HUES6 (cell line): ENCODE measurements around the gene PGAP2.
"Not testable (repeated sequence)": the region's sequence is repeated elsewhere in the genome, so short reads cannot be mapped to it uniquely, and the experiment has no call there.

Experiments
- H3K27ac ChIP-seq: 2 replicates; pipeline ENCODE4 v1.7.0; 2013; ENCODE audit warnings: low read depth, mild to moderate bottlenecking, low read length, inconsistent platforms
- H3K27me3 ChIP-seq: 2 replicates; pipeline ENCODE4 v1.6.1; 2013; ENCODE audit warnings: low read length; ENCODE audit not compliant: control insufficient read depth, insufficient read depth
- H3K36me3 ChIP-seq: 2 replicates; pipeline ENCODE4 v1.6.1; 2013; ENCODE audit warnings: low read length; ENCODE audit not compliant: control insufficient read depth, insufficient read depth
- H3K4me1 ChIP-seq: 2 replicates; pipeline ENCODE4 v1.6.1; 2013; ENCODE audit warnings: low read length; ENCODE audit not compliant: control insufficient read depth, insufficient read depth
- H3K4me3 ChIP-seq: 2 replicates; pipeline ENCODE4 v1.5.1; 2013; ENCODE audit warnings: low read depth, low read length
- H3K9ac ChIP-seq: one replicate; pipeline ENCODE4 v1.6.1; 2013; ENCODE audit warnings: mild to moderate bottlenecking, low read length
- H3K9me3 ChIP-seq: 2 replicates; pipeline ENCODE4 v1.6.1; 2013; ENCODE audit warnings: low read depth, low read length; ENCODE audit not compliant: control insufficient read depth, insufficient read depth

PGAP2 gene

DNA sequence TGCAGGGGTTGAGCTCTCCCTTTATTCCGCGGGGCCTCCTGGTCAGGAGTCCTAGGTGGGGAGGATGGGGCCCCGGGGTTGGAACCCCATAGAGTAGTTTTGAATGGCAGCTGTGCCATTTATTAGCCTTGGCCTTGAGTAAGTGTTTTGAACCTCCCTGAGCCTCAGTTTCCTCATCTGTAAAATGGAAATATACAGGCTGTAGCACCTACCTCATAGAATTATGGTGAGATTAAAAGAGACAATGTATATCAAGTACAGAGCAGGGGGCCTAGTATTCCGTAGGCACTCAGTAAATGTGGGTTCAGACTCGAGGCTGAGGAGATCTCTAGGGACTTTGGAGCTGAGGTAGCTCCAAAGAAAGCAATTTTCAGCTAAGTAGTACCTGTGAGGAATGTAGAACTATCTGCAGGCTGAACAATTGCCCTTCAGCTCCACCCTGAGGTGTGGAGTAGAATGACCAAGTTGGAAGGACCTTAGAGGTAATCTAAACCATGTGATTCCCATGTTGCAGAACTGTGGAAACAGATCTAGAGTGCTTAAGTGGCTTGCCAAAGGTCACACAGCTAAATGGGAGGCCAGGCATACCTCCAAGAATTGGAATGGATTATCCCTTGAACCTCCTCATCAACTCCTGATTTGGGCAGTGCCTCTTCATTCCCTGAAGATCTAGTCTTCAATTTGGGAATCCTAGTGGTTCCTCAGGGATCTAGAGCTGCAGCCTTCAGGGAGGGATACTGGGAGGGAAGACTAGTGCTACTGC lies 682 bp downstream of the PGAP2 start:
- Histone ChIP-seq H3K9me3 (no peaks in the 10 kb centered on the region), H3K4me3 (peak overlapping the region; percentile 92), H3K27me3 (no peaks in the 10 kb centered on the region), H3K4me1 (peaks cover 3% of the 10 kb centered on the region; the same call in 1 of the 2 replicates), H3K27ac (peak overlapping the region; percentile 63; the same call in 1 of the 2 replicates), H3K9ac (peak overlapping the region; percentile 74), H3K36me3 (0 out of 2 replicates have a peak, but pooled peaks cover 4% of the 10 kb centered on the region)

DNA sequence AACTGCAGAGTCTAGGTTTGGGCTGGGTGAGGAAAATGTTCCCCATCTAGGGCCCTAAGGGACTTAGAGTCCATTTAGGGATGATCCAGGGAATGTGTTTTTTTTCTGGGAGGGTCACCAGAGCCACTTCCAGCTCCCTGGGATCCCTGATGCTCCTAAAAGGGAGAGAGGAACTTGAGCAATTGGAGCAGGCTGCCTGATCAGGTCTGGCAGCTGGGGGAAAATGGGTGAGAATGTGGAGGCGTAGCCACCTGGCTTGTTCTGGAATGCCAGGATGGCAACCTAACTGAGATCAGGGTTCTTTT lies 1.2 kb downstream of the PGAP2 start:
- Histone ChIP-seq H3K36me3 (0 out of 2 replicates have a peak, but pooled peaks cover 4% of the 10 kb centered on the region), H3K27me3 (no peaks in the 10 kb centered on the region), H3K4me1 (peaks cover 3% of the 10 kb centered on the region; the same call in 1 of the 2 replicates), H3K27ac (no peak overlapping the region), H3K4me3 (no peak overlapping the region), H3K9ac (no peak overlapping the region), H3K9me3 (no peaks in the 10 kb centered on the region)

DNA sequence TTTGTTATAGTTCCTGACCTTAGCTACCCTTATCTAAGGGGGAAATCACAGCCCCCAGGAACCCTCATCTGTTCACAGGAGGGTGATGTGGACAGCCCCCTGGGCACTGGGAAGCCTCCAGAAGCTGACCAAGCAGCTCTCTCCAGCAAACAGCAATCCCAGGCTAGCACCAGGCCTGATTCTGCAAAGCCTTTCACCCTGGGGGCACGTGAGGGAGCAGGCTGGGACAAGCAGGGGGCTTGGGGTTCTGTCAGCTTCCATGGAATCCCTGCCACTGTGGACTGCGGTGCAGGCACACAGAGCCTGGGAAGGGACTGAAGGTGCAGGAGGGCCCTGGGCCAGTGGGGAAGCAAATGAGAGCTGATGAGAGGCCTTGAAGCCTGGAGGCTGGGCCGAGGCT lies 2.1 kb downstream of the PGAP2 start:
- Histone ChIP-seq H3K9ac (no peak overlapping the region), H3K4me1 (peaks cover 3% of the 10 kb centered on the region; the same call in 1 of the 2 replicates), H3K4me3 (no peak overlapping the region), H3K9me3 (no peaks in the 10 kb centered on the region), H3K27me3 (no peaks in the 10 kb centered on the region), H3K36me3 (0 out of 2 replicates have a peak, but pooled peaks cover 4% of the 10 kb centered on the region), H3K27ac (no peak overlapping the region)

DNA sequence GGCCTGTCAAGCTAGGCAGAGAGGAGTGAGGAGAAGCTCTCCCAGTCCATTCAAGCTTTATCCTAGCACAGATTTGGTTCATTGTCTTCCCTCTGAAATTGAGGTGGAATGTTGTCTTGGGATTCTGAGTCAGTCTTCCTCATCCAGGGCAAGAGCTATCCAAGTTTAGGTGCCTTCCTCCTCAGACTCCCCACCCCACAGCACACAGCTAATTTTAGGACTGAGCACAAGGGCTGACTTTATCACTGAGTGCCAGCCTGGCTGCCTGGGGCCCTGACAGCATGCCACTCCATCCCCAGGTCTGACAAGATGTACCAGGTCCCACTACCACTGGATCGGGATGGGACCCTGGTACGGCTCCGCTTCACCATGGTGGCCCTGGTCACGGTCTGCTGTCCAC lies 2.6 kb downstream of the PGAP2 start:
- Histone ChIP-seq H3K4me1 (peaks cover 3% of the 10 kb centered on the region; the same call in 1 of the 2 replicates), H3K9me3 (no peaks in the 10 kb centered on the region), H3K9ac (no peak overlapping the region), H3K36me3 (0 out of 2 replicates have a peak, but pooled peaks cover 4% of the 10 kb centered on the region), H3K27me3 (no peaks in the 10 kb centered on the region), H3K4me3 (no peak overlapping the region), H3K27ac (no peak overlapping the region)

DNA sequence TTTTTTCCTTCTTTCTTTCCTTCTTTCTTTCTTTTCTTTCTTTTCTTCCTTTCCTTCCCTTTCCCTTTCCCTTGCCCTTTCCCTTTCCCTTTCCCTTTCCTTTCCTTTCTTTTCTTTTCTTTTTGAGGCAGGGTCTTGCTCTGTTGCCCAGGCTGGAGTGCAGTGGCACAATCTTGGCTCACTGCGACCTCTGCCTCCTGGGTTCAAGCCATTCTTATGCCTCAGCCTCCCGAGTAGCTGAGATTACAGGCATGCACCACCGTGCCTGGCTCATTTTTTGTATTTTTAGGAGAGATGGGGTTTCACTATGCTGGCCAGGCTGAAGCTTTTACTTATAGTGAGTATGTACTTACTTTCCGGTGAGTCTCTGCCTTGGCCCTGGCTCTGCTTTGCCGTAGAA lies 6.5 kb downstream of the PGAP2 start:
- not testable (repeated sequence) for H3K9me3 ChIP-seq, H3K36me3 ChIP-seq, H3K27ac ChIP-seq, H3K4me3 ChIP-seq, H3K27me3 ChIP-seq, H3K9ac ChIP-seq, H3K4me1 ChIP-seq

DNA sequence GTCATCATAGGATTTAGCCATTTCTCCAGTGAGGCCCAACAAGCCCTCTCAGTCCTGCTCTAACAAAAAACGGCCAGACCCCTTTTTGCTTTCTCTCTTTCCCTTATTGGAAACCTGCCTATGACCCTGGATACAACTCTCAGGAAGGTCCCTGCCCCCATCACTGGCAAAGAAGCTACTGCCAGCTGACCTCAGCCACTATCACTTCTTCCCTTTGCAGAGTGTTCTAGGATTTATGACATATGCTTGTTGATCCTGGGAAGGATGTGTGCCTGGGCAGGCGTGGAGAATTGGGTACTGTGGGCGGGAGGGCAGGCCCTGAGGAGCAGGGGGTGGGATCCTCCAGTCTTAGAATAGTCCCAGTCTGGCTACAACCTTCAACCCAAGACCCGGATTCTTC lies 7.5 kb downstream of the PGAP2 start:
- Histone ChIP-seq H3K4me3 (no peak overlapping the region), H3K9ac (no peak overlapping the region), H3K4me1 (peaks cover 5% of the 10 kb centered on the region; the same call in 1 of the 2 replicates), H3K9me3 (no peaks in the 10 kb centered on the region), H3K27ac (no peak overlapping the region), H3K36me3 (0 out of 2 replicates have a peak, but pooled peaks cover 4% of the 10 kb centered on the region), H3K27me3 (no peaks in the 10 kb centered on the region)

DNA sequence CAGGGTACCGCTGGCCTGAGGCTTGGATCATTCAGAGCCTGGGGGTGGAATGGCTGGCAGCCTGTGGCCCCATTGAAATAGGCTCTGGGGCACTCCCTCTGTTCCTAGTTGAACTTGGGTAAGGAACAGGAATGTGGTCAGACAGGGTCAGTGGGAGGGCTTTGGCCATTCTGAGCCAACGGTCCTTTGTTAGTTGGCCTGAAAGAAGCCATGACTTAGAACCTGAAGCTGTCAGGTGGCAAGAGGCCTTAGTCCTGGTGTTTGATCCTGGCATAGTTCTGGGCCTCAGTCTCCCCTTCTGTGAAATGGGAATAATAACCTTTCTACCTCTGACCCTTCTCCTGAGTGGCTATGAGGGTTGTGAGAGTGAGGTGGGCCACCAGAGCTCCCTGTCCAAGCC lies 8.3 kb downstream of the PGAP2 start:
- H3K9ac ChIP-seq, result no peak overlapping the region
- no peak overlapping the region for H3K27ac ChIP-seq
- H3K9me3 ChIP-seq, result no peaks in the 10 kb centered on the region
- no peak overlapping the region for H3K4me3 ChIP-seq
- peaks cover 5% of the 10 kb centered on the region; the same call in 1 of the 2 replicates for H3K4me1 ChIP-seq
- no peaks in the 10 kb centered on the region for H3K27me3 ChIP-seq
- no peaks in the 10 kb centered on the region for H3K36me3 ChIP-seq

DNA sequence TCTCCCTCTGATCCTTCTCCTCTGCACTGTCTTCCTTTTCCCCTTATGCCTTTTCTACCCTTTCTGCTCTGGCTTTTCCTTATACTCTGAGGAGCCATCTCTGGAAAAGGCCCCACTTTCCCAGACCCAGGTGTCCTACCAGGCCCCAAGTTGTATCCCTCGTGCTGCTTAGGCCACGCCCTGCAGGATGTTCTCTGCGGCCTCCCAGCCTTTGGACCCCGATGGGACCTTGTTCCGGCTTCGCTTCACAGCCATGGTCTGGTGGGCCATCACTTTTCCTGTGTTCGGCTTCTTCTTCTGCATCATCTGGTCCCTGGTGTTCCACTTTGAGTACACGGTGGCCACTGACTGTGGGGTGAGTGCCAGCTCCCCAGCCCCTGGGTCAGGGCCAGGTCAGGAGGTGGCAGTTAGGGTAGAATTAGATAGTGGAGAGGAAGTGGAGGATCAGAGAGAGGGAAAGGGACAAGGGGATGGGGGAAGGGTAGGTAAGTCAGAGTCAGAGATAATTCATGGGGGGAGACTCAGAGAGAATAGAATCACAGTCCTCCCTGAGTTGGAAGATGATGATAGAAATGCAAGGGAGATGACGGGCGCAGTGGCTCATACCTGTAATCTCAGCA lies 8.9 kb downstream of the PGAP2 start:
- H3K9me3 ChIP-seq, result no peaks in the 10 kb centered on the region
- no peak overlapping the region for H3K9ac ChIP-seq
- no peak overlapping the region for H3K27ac ChIP-seq
- no peaks in the 10 kb centered on the region for H3K36me3 ChIP-seq
- H3K4me3 ChIP-seq, result no peak overlapping the region
- H3K4me1 ChIP-seq, result peaks cover 5% of the 10 kb centered on the region; the same call in 1 of the 2 replicates
- H3K27me3 ChIP-seq, result no peaks in the 10 kb centered on the region

DNA sequence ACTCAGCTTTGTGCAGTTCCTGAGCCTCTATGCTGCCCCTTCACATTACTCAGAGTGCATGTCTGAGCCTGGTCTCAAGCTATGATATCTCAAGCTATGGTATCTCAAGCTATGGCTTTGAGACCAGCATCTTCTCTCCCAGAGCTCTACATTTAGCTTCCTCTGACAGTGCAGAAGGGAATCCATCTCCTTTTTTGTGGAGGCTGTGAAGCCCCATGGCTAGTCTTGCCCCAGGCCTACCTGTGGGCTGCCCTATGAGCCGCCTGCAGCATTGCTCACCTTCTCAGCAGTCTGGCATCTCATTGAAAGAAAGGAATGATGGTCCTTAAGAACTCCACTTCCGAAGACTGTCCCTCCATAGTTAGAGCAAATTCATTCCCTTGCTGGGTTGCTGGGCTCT lies 12.6 kb downstream of the PGAP2 start:
- peaks cover 16% of the 10 kb centered on the region for H3K4me1 ChIP-seq
- no peak overlapping the region for H3K9ac ChIP-seq
- H3K4me3 ChIP-seq, result no peak overlapping the region
- no peaks in the 10 kb centered on the region for H3K27me3 ChIP-seq
- no peaks in the 10 kb centered on the region for H3K9me3 ChIP-seq
- H3K27ac ChIP-seq, result no peak overlapping the region
- H3K36me3 ChIP-seq, result peaks cover 7% of the 10 kb centered on the region

DNA sequence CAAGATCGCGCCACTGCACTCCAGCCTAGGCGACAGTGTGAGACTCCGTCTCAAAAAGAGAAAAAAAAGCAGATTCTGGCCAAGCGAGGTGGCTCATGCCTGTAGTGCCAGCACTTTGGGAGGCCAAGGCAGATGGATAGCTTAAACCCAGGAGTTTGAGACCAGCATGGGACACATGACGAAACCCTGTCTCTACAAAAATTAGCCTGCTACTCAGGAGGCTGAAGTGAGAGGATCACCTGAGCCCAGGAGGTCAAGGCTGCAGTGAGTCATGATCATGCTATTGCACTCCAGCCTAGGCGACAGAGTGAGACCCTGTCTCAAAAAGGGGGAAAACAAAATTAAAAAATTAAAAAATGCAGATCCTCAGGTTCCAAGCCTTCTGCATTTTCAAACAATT lies 14.0 kb downstream of the PGAP2 start:
- no peaks in the 10 kb centered on the region for H3K27me3 ChIP-seq
- H3K27ac ChIP-seq, result no peak overlapping the region
- no peaks in the 10 kb centered on the region for H3K9me3 ChIP-seq
- no peak overlapping the region for H3K4me3 ChIP-seq
- peaks cover 25% of the 10 kb centered on the region for H3K4me1 ChIP-seq
- peaks cover 20% of the 10 kb centered on the region for H3K36me3 ChIP-seq
- no peak overlapping the region for H3K9ac ChIP-seq

DNA sequence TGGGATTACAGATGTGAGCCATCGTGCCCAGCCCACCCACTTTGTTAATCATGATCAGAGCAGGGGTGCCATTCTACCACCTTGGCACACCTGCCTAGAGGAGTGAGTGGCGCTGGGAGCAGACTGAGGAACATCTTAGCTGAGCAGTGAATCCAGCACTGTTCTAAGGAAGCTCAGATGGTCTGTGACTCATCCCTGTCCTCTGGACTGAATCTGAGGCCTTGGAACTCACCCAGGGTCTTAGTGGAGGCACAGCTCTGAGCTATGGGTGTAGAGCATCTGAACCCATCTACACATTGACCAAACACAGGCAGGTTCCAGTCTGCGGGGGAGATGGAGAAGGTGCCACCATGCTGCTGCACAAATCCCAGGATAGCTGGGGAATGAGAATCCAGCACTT lies 14.9 kb downstream of the PGAP2 start:
- Histone ChIP-seq H3K4me1 (peaks cover 29% of the 10 kb centered on the region), H3K9ac (no peak overlapping the region), H3K9me3 (no peaks in the 10 kb centered on the region), H3K36me3 (peaks cover 30% of the 10 kb centered on the region), H3K4me3 (no peak overlapping the region), H3K27me3 (no peaks in the 10 kb centered on the region), H3K27ac (no peak overlapping the region)
